GM13976 (cell line): ENCODE results near the gene COASY.
"Not testable (repeated sequence)": the region's sequence is repeated elsewhere in the genome, so short reads cannot be mapped to it uniquely, and the experiment has no call there.

Experiments
- DNase-seq: peaks from one replicate; pipeline ENCODE4 v3.0.0; 2012; ENCODE audit warnings: low spot score
- CTCF ChIP-seq: IDR thresholded peaks from 2 replicates; pipeline ENCODE4 v1.5.1; 2012; ENCODE audit warnings: borderline replicate concordance, mild to moderate bottlenecking; ENCODE audit not compliant: insufficient read depth; ENCODE audit errors: extremely low read depth, missing control alignments, control extremely low read depth
- in situ Hi-C: fragments of 300-500 bp; cut with MboI; formaldehyde crosslinking; loops from one replicate; pipeline ENCODE4 v1.12.0; 2022; ENCODE audit warnings: low sequenced_read_pairs, mixed read lengths, inconsistent platforms; ENCODE audit not compliant: unreplicated experiment

COASY gene

DNA sequence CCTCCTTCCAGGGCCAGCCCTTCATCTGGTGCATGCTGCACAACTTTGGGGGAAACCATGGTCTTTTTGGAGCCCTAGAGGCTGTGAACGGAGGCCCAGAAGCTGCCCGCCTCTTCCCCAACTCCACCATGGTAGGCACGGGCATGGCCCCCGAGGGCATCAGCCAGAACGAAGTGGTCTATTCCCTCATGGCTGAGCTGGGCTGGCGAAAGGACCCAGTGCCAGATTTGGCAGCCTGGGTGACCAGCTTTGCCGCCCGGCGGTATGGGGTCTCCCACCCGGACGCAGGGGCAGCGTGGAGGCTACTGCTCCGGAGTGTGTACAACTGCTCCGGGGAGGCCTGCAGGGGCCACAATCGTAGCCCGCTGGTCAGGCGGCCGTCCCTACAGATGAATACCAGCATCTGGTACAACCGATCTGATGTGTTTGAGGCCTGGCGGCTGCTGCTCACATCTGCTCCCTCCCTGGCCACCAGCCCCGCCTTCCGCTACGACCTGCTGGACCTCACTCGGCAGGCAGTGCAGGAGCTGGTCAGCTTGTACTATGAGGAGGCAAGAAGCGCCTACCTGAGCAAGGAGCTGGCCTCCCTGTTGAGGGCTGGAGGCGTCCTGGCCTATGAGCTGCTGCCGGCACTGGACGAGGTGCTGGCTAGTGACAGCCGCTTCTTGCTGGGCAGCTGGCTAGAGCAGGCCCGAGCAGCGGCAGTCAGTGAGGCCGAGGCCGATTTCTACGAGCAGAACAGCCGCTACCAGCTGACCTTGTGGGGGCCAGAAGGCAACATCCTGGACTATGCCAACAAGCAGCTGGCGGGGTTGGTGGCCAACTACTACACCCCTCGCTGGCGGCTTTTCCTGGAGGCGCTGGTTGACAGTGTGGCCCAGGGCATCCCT is 18.5 kb upstream of the COASY start:
- no peak for DNase-seq
- TF ChIP-seq CTCF: no peak
- in situ Hi-C loops: no loop called here

GRCh38 chr17:42544874-42545283 is 17.1 kb upstream of the COASY start:
- in situ Hi-C loops: no loop called here
- TF ChIP-seq CTCF: no peak
- DNase-seq: no peak

DNA sequence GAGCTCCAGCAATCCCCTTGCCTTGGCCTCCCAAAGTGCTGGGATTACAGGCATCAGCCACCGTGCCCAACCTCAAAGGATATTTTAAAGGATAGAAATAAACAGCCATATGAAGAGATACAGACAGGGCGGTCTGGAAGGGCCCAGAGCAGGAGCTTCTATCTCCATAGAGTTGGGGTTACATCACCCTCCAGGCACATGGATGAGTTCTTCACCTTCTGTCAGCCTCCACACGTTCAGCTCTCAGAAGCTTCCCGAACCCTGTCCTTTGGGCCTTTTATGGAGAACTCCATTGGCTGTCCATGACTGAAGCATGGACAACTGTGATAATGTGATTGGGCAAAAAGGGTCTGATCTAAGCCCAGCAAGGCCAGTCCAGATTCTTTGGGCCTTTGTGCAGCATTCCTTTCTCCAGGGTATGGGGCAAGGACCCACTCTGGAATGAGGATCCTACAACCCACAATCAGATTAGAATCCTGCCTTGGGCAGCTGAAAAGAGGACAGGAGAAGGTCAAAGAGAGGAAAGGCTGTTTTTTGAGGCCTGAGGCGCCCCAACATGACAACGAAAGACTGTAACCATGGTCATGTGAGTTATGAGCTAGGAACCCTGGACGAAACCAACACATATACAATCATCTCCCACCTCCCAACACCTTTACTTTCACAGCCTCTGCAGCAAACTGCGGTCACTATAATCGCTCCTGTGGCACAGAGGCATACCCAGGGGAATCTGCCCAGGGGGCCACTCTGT is 16.0 kb upstream of the COASY start:
- DNase-seq, in situ Hi-C loops: not testable (repeated sequence)

DNA sequence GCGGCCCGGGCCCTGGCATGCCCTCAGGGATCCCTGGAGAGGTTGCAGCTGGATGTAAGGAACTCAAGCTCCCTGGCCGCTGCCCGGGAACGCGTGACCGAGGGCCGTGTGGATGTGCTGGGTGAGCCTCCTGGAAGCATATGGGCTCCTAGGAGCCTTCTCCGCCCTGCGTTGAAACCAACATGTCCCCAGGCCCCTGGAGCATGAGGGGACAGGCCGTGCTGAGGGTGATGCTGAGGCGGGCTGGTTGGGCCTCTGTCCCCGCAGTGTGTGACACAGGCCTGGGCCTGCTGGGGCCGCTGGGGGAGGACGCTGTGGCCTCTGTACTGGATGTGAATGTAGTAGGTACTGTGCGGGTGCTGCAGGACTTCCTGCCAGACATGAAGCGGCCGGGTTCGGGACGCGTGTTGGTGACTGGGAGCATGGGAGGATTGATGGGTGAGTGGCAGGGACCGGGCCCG is 14.9 kb upstream of the COASY start:
- in situ Hi-C loops: no loop called here
- DNase-seq: no peak

GRCh38 chr17:42547698-42548069 is 14.3 kb upstream of the COASY start:
- DNase-seq: no peak
- no peak for TF ChIP-seq CTCF
- in situ Hi-C loops: no loop called here

More for the DNA sequence above, 14.9 kb upstream of the COASY start:
- TF ChIP-seq CTCF: no peak

DNA sequence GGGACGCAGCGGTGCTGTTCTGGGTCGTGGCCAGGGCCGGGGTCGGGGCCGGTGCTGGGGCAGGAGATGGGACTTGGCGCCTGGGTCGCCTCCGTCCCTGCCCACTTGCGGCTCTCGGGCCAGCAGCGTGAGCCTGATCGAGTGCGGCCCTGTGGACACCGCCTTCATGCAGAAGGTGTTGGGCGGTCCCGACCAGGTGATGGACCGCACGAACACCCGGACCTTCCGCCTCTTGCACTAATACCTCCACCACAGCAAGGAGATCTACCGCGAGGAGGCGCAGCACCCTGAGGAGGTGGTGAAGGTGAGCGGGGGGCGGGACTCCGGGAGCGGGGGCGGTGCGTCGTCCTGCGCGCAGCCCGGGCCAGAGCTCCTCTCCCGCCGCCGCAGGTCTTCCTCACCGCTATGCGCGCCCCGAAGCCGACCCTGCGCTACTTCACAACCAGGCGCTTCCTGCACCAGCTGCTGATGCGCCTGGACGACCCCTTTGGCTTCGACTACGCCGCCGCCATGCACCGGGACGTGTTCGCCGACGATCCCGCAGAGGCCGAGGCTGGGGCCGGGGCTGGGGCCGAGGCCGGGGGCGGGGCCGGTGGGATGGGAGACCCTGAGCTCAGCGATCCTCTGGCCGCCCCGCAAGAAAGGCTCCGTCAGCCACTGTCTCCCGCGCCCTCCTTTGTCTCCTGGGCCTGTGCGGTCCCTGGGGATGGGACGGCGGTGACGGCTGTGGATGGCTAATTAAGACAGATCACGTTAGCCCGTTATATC is 13.7 kb upstream of the COASY start:
- in situ Hi-C loops: no loop called here
- peak; percentile 94 for DNase-seq
- TF ChIP-seq CTCF: peak; percentile 74
